B cell (primary cell): ENCODE results near the gene R3HDM4. TPM values are rescaled to one million over a fixed set of nuclear protein-coding genes. Genes with fewer than 3 reads are reported as not detected.

ENCODE experiments used
- ATAC-seq: fragments of 200-7000 bp; cut with Tn5 transposase; one replicate; pipeline ENCODE4 v1.10.0; 2021; ENCODE audit warnings: low read depth, mild to moderate bottlenecking, moderate number of reproducible peaks, moderate library complexity
- CTCF ChIA-PET: fragments of 350-600 bp; sonication (Branson Sonifier 250); formaldehyde crosslinking; loops from one replicate; lab custom pipeline; 2021; ENCODE audit warnings: antibody characterized with exemption, inconsistent platforms; lab: Charles Lee
- POLR2A ChIA-PET: fragments of 350-600 bp; sonication (Branson Sonifier 250); formaldehyde crosslinking; loops from one replicate; lab custom pipeline; 2021; ENCODE audit warnings: antibody characterized with exemption; lab: Charles Lee
- DNase-seq: peaks from one replicate; pipeline ENCODE4 v3.0.0; 2013
- H2AFZ ChIP-seq: 2 replicates; pipeline ENCODE4 v1.6.1; 2012; ENCODE audit warnings: mild to moderate bottlenecking, low read depth, low read length; ENCODE audit not compliant: insufficient read depth, poor library complexity, severe bottlenecking
- H3K27ac ChIP-seq, 2 donors: 1 replicate in 1 of 2; 2 replicates in 1 of 2; pipeline ENCODE4 v1.5.1; 2012 to 2013; ENCODE audit warnings: low read length in 2 of 2, mild to moderate bottlenecking in 2 of 2, moderate library complexity in 1 of 2
- H3K27me3 ChIP-seq, 4 experiments: fragments of 200-600 bp in 1 of 4; sonication (generic) in 1 of 4; replicated peaks in 1 of 4; 1 replicate in 2 of 4; 2 replicates in 2 of 4; pipeline versions ENCODE4 v1.6.1 to v1.7.0; 2013 to 2016; ENCODE audit warnings: low read length in 3 of 4, mild to moderate bottlenecking in 2 of 4, mixed read lengths in 1 of 4, moderate library complexity in 1 of 4; ENCODE audit not compliant: insufficient read depth in 4 of 4, control insufficient read depth in 3 of 4; ENCODE audit errors: control extremely low read depth in 1 of 4
- H3K36me3 ChIP-seq, 2 experiments: replicated peaks in 1 of 2; 1 replicate in 1 of 2; 2 replicates in 1 of 2; pipeline versions ENCODE4 v1.6.1 to v1.7.1; 2013; ENCODE audit warnings: low read length in 1 of 2; ENCODE audit not compliant: insufficient read depth in 2 of 2, control insufficient read depth in 1 of 2; ENCODE audit errors: control extremely low read depth in 1 of 2, extremely low read depth in 1 of 2
- H3K4me1 ChIP-seq, 2 donors: fragments of 200-600 bp in 1 of 2; sonication (generic) in 1 of 2; 1 replicate in 1 of 2; 2 replicates in 1 of 2; pipeline versions ENCODE4 v1.5.1 to v1.6.1; 2013 to 2017; ENCODE audit warnings: low read length in 2 of 2; ENCODE audit not compliant: control insufficient read depth in 2 of 2, insufficient read depth in 2 of 2
- H3K4me2 ChIP-seq: replicated peaks from 2 replicates; pipeline ENCODE3; 2012; ENCODE audit warnings: mild to moderate bottlenecking, low read depth, low read length; ENCODE audit not compliant: poor library complexity, severe bottlenecking
- H3K4me3 ChIP-seq, 5 experiments: fragments of 200-600 bp in 1 of 5; sonication (generic) in 1 of 5; 1 replicate in 3 of 5; 2 replicates in 2 of 5; pipeline versions ENCODE4 v1.5.1 to v1.7.0; 2011 to 2016; ENCODE audit warnings: low read length in 4 of 5, mild to moderate bottlenecking in 4 of 5, low read depth in 2 of 5, control low read depth in 1 of 5, moderate library complexity in 1 of 5; ENCODE audit not compliant: insufficient read depth in 1 of 5; ENCODE audit errors: control extremely low read depth in 1 of 5, extremely low read depth in 1 of 5
- H3K79me2 ChIP-seq: fragments of 200-600 bp; sonication (generic); one replicate; pipeline ENCODE4 v1.6.0; 2016; ENCODE audit warnings: low read length; ENCODE audit not compliant: control insufficient read depth, insufficient read depth
- H3K9ac ChIP-seq: fragments of 200-600 bp; sonication (generic); 2 replicates; pipeline ENCODE4 v1.6.1; 2017; ENCODE audit warnings: mild to moderate bottlenecking, low read length, moderate library complexity
- H3K9me3 ChIP-seq, 3 donors: one replicate each; pipeline versions ENCODE4 v1.6.1 to v1.7.1; 2013; ENCODE audit warnings: low read length in 2 of 3; ENCODE audit not compliant: control insufficient read depth in 2 of 3, insufficient read depth in 1 of 3; ENCODE audit errors: control extremely low read depth in 1 of 3
- H4K20me1 ChIP-seq: 2 replicates; pipeline ENCODE4 v1.6.0; 2012; ENCODE audit warnings: mild to moderate bottlenecking, low read length; ENCODE audit not compliant: insufficient read depth, control insufficient read depth, poor library complexity, severe bottlenecking
- H3K27ac Mint-ChIP-seq: one replicate; pipeline ENCODE4 v1.8.0; 2021; ENCODE audit warnings: mixed read lengths
- H3K27me3 Mint-ChIP-seq: one replicate; pipeline ENCODE4 v1.8.0; 2021; ENCODE audit warnings: mixed read lengths
- H3K4me1 Mint-ChIP-seq: one replicate; pipeline ENCODE4 v1.8.0; 2021; ENCODE audit warnings: mixed read lengths
- H3K4me3 Mint-ChIP-seq: one replicate; pipeline ENCODE4 v1.8.0; 2021; ENCODE audit warnings: mixed read lengths
- H3K9me3 Mint-ChIP-seq: one replicate; pipeline ENCODE4 v1.8.0; 2022; ENCODE audit warnings: mixed read lengths; ENCODE audit not compliant: insufficient read depth
- CTCF ChIP-seq: fragments of 200-600 bp; IDR thresholded peaks from one replicate; pipeline ENCODE4 v1.8.0; 2022; ENCODE audit warnings: antibody characterized with exemption, mild to moderate bottlenecking
- EZH2 ChIP-seq: IDR thresholded peaks from 2 replicates; pipeline ENCODE4 v1.6.1; 2012; ENCODE audit warnings: borderline replicate concordance, low read depth, mild to moderate bottlenecking, moderate library complexity, low read length; ENCODE audit not compliant: insufficient read depth, poor library complexity, severe bottlenecking
- WGBS: methylation state at CpG from one replicate; pipeline ENCODE4 v1.1.5; 2013; ENCODE audit warnings: missing lambda C conversion rate; ENCODE audit not compliant: insufficient coverage; 5-methylcytosine and 5-hydroxymethylcytosine counted together
- intact Hi-C: fragments of 100-400 bp; cut with micrococcal nuclease; formaldehyde crosslinking; loops from one replicate; pipeline ENCODE4 v1.10.0; 2022
- polyA plus RNA-seq: library from polyadenylated mRNA; depleted of rRNA; stranded (reverse); fragments of >200 nt; gene quantifications from 2 replicates; pipeline ENCODE4 v1.2.3, GENCODE V29; 2012
- total RNA-seq, 2 donors: library from RNA; stranded (reverse); fragments of 120-200 nt in 1 of 2; gene quantifications; 1 replicate in 1 of 2; 2 replicates in 1 of 2; pipeline versions ENCODE4 v1.2.3 to v1.2.4, GENCODE V29; 2013 to 2022

R3HDM4 gene
- total and polyA plus RNA-seq, 2 donors (not counting 1 experiment from before 2014, with no cell fraction given) = 168 to 176 TPM

- peak overlapping the region in 1 of 2 donors; percentile 43 for H3K27ac ChIP-seq
- no peak overlapping the region for H3K4me3 Mint-ChIP-seq
- H3K79me2 ChIP-seq = peaks cover 40% of the 10 kb centered on the region
- H4K20me1 ChIP-seq = peaks cover 66% of the 10 kb centered on the region
- peaks cover under 1 to 14% of the 10 kb centered on the region in 2 donors for H3K4me1 ChIP-seq
- intact Hi-C loops = no loop called here
- no peaks in the 10 kb centered on the region for H3K27me3 Mint-ChIP-seq
- no peak overlapping the region for H3K27ac Mint-ChIP-seq
- H3K27me3 ChIP-seq = no peaks in the 10 kb centered on the region
- H3K9me3 ChIP-seq = no peaks in the 10 kb centered on the region
- H3K4me1 Mint-ChIP-seq = peaks cover 26% of the 10 kb centered on the region
- WGBS = 98% methylated on average over 23 of the region's 30 CpGs
- no peak overlapping the region for H3K4me3 ChIP-seq
- H3K4me2 ChIP-seq = no peak overlapping the region
- ChIA-PET POLR2A (interaction anchor here (0.7 to 1.3 kb wide), 3 partner anchors 9 to 41 kb away, joined by 4 to 6 read pairs (median 4); partner anchors contain the start of gene CFD), CTCF (no interaction called here)
- no peaks in the 10 kb centered on the region for H3K9me3 Mint-ChIP-seq
- H2AFZ ChIP-seq = no peak overlapping the region
- no peak for TF ChIP-seq EZH2
- no peak for TF ChIP-seq CTCF
- peaks cover 0 to 63% of the 10 kb centered on the region in 2 experiments for H3K36me3 ChIP-seq
- peak; percentile 23 for DNase-seq
- peak; percentile 8 for ATAC-seq
- H3K9ac ChIP-seq = no peak overlapping the region
These were observed 12.5 kb downstream of the R3HDM4 start for GRCh38 chr19:900302-901111.

- no peak overlapping the region for H3K4me3 Mint-ChIP-seq
- Histone ChIP-seq H3K4me1 (peaks cover 0 to 12% of the 10 kb centered on the region in 2 donors), H3K9me3 (no peaks in the 10 kb centered on the region), H3K4me3 (no peak overlapping the region), H3K27me3 (no peaks in the 10 kb centered on the region), H2AFZ (no peak overlapping the region), H4K20me1 (peaks cover 66% of the 10 kb centered on the region), H3K4me2 (no peak overlapping the region), H3K9ac (no peak overlapping the region), H3K79me2 (peaks cover 37% of the 10 kb centered on the region), H3K36me3 (peaks cover 0 to 63% of the 10 kb centered on the region in 2 experiments), H3K27ac (peak overlapping the region in 1 of 2 donors; percentile 43)
- intact Hi-C loops = no loop called here
- H3K27ac Mint-ChIP-seq = no peak overlapping the region
- H3K4me1 Mint-ChIP-seq = peaks cover 27% of the 10 kb centered on the region
- TF ChIP-seq EZH2 = no peak
- TF ChIP-seq CTCF = no peak
- no peaks in the 10 kb centered on the region for H3K27me3 Mint-ChIP-seq
- CTCF ChIA-PET = no interaction called here
- no peaks in the 10 kb centered on the region for H3K9me3 Mint-ChIP-seq
- 87% methylated on average over 8 of the region's 15 CpGs for WGBS
- DNase-seq = peak; percentile 32
- POLR2A ChIA-PET = interaction anchor here (1.3 kb wide), 1 partner anchor 10 kb away, joined by 4 read pairs; no protein-coding TSS in a partner anchor
- ATAC-seq = no peak
These were observed 13.0 kb downstream of the R3HDM4 start for GRCh38 chr19:900043-900301.
